GM18520 (cell line): ENCODE measurements around the gene DGCR2.
"Not testable (repeated sequence)": the region's sequence is repeated elsewhere in the genome, so short reads cannot be mapped to it uniquely, and the experiment has no call there.

Experiments used
- ATAC-seq: cut with Tn5 transposase; IDR thresholded peaks from one replicate; pipeline ENCODE4 v1.9.1; 2021; ENCODE audit not compliant: unreplicated experiment

DGCR2 gene

GRCh38 chr22:19084586-19084985 is 37.6 kb downstream of the DGCR2 start:
- not testable (repeated sequence) for ATAC-seq

- ATAC-seq, result not testable (repeated sequence)
Measured at GRCh38 chr22:19084126-19084525, 38.1 kb downstream of the DGCR2 start.

DNA sequence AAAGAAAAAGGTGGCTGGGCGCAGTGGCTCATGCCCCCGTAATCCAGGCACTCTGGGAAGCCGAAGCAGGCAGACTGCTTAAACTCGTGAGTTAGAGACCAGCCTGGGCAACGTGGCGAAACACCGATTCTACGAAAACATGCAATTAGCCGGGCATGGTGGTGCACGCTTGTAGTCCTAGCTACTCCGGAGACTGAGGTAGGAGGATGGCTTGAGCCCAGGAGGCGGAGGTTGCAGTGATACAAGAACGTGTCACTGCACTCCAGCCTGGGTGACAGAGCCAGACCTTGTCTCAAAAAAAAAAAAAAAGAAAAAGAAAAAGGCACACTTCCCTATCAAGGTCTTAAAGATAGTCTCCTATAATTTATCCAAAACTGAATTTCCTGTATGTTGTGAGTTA is 39.4 kb downstream of the DGCR2 start:
- no peak for ATAC-seq

DNA sequence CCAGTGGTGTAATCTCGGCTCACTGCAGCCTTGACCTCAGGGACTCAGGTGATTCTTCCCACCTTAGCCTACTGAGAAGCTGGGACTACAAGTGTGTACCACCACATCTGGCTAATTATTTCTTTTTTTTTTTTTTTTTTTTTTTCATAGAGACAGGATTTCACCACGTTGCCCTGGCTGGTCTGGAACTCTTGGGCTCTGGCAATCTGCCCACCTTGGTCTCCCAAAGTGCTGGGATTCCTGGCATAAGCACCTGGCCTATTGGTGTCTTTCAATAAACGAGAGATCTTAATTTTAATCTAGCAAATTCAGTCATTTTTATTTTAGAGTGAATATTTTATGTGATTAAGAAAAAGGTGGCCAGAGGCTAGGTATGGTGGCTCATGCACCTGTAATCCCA is 40.1 kb downstream of the DGCR2 start:
- ATAC-seq, result no peak

DNA sequence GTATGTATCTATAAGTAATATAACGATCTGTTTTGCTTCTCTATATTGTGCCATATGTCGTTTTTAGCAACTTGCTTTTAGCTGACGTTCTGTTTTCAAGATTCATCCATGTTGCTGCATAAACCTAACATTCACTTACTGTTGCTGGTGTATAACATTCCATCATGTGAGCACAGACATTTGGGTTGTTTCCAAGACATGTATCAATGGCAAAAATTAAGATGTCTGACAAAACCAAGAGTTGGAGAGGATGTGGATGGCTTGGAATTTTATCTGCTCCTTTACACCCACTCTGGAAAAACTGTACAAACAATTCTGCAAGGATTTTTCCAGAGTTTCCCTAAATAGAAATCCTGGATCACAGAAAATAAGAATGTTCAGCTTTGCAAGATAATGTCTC is 40.9 kb downstream of the DGCR2 start:
- ATAC-seq, result no peak

DNA sequence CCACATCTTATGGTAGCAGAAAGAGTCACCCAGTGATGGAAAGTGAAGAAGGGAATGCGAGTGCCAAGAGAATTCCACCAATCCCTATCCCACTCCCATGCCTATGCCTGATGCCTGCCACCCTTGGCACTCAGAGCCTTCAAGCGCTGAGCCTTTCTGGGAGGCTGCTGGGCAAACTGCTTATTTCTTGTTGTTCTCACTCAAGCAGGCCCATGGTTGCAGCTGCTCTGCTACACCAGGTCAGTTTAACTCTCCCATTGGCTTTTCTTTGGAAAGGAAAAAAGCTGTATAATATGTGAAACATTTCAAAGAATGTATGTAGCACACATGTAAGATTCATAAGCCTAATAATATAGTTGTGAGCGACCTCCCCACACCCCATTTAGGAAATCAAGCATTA is 41.4 kb downstream of the DGCR2 start:
- no peak for ATAC-seq

- no peak for ATAC-seq
Measured at GRCh38 chr22:19079691-19080090, 42.5 kb downstream of the DGCR2 start.

- no peak for ATAC-seq
Measured at GRCh38 chr22:19075404-19075803, 46.8 kb downstream of the DGCR2 start.

GRCh38 chr22:19072853-19073252 is 49.4 kb downstream of the DGCR2 start:
- ATAC-seq, result not testable (repeated sequence)

- no peak for ATAC-seq
Measured at GRCh38 chr22:19070397-19071169, 51.6 kb downstream of the DGCR2 start.

DNA sequence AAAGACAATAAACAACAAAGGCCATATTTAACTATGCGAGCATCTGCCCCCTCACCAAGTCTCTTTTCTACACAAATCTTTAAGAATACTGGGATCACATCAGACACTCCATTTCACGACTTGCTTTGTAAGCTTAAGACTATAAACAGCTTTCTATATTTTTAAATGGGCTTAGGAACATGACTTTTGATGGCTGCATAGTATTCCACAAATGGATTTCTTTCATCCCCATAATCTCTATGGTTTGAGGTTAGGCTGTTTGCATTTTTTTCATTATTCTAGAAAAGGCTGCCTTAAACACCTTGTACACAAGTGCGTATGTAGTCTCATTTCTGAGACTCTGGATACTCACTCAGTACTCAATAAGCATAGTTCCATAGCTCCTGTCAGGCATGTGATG is 52.8 kb downstream of the DGCR2 start:
- ATAC-seq, result no peak

DNA sequence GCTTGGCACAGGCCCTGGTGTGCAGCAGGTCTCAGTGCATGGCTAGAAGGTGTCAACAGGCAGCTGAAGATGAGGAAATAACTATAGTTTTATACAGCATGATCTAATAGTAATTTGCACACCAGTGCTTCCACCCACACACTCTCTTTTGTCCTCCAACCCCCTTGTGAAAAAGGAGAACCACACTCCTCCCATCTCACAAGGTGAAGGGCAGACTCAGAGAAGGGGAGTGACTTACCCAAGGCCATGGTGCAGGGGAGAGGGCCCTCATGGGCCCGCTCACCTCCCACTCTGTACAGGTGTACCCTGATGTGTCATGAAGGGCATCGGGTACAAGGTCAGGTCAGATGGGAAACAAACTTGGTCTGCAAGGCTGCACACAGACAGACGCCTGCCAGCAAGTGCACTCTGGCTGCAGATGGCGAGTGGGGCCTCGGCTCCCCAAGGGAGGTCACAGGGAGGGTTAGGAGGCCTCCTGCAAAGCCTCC is 53.4 kb downstream of the DGCR2 start:
- ATAC-seq, result no peak

DNA sequence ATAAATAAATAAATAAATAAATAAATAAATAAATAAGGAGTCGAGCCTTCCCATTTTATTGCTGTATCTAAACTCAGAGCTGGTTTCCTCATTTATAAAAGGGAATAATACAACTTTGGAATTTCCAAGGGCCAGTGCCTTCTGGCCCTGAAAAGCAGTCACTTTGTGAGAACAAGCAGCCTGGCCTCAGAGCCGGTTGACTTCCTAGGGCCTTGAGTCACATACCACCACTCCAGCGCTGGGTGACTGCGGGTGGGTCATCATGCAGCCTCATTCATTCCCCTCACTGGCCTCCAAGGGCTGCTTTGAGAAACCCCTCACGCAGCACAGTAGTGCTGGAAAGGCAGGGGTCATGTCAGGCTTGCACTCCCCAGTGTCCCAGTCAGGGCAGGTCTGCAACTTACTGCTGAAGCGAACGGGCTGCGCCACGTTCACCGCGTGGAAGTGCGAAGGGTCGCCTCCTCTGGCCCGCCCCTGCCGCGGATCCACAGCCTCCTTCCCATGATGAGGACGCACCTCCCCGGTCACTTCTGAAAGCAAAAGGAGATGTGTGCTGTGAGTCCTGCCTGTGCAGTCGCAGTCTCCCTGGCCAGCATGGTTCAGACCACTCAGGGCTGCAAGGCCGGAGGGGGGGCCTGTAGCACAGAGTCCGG is 54.4 kb downstream of the DGCR2 start:
- no peak for ATAC-seq

- no peak for ATAC-seq
Measured at GRCh38 chr22:19066531-19067271, 55.5 kb downstream of the DGCR2 start.

- no peak for ATAC-seq
Measured at GRCh38 chr22:19065929-19066328, 56.3 kb downstream of the DGCR2 start.

DNA sequence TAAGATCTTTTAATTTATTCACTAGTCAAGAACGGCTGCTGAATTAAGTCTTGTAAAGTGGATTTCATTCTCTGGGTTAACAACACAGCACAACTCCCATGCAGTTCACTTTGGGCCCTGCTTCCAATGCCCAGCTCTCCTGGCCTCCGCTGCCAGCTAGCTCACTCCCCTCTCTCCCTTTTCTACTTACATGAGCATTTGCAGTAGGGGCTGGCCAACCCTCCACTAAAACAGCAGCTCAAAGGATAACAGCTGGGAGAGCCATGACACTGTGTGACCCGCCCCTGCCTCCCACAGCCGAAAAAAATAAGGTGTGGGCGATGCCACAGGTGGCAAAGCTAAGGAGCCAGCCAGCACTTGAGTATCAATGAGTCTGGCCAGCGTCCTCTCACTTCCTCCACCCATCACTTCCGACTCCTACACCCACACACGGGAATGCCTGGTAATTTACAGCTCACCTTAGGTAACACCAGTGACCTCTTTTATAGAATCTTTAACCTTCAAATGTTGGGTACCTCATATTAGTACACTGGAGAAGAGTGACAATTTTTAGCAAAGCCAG is 56.8 kb downstream of the DGCR2 start:
- ATAC-seq, result no peak

DNA sequence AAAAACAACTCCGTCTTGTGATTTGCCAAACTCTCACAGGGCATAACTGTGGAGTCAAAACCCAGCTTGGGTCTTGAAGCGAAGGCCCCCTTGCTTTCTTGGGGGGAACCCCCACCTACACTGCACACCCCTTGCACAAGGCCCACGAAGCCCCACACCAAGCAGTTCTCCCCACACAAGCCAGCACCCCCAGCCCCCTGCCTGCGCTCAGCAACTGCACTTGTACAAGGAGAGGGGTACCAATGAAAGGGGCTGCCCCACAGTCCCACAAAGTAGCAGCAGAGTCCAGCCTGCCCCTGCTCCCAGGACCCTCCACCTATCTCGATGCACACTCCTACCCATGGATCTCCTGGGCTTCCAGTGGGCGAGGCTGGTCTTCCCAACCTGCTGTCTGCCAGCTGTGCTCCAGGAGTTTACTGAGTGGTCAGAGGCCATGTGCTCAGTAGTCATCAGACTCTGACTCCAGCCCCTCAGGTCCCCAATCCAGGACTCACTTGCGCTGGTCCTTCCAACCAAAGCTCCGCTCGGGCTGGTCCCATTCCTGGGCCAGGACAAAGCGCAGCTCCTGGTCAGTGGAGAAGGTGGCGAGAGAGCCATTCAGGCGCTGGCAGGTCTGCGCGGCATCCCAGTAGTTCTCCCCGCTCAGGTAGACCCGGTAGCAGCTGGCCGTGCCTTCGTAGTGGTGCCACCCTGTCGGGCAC is 57.7 kb downstream of the DGCR2 start:
- ATAC-seq, result no peak

DNA sequence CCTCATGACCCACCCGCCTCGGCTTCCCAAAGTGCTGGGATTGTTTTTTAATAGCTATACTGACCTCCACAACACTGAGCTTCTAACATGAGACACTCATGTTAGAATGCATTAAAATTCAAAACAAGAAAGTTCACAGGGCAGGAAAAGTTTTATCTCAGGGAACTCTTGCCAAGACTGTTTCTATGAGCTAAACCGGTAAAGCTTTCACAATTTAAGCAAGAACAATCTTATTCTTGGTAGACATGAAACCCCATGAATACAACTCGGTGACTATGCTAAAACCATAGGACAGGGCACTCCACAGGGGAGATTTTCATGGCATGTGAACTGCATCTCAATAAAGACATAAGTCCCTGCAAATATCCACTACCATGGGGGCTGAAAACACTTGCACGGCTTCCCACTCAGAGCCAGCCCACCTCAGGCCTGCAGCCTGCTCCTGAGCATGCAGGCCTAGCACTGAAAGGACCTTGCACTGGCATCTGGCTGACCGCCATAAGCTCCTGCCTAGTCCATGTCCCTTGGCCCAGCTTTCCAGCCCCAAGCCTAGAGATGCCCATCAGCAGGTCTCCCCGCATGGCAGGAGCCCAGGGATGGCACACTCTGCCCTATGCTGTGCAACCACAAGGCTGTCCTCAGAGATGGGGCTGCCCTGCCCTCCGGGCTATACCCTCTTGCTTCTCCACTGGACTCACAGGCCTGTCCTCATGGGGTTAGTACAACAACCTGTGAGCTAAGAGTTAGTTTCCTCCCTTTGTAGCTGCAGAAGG is 58.4 kb downstream of the DGCR2 start:
- ATAC-seq, result no peak

DNA sequence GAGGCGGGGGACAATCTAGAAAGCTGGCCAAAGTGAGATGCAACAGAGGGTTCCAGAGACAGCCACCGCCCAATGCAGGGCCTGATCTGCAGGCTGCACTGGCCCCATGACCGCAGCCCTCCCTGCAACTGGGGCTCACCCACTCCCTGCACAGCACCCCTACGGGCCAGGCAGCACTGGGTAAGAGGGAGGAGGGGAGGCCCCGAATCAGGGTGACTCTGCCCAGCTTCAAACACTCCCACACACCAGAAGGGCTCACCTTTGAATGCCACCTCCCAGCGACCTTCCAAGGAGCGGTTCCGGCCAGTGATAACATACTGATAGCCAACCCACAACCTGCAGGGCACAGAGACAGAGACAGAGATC is 59.3 kb downstream of the DGCR2 start:
- ATAC-seq, result no peak
